Activated B cell treated with CpG ODN at 0.5 μM for 24 hours (primary cell): ENCODE data around the gene ZNF135. TPM values are rescaled to one million over a fixed set of nuclear protein-coding genes. Genes with fewer than 3 reads are reported as not detected.

Source experiments
- ATAC-seq: fragments of 200-7000 bp; cut with Tn5 transposase; one replicate; pipeline ENCODE4 v1.10.0; 2021; ENCODE audit warnings: low read depth, mild to moderate bottlenecking, moderate library complexity
- CTCF ChIA-PET: fragments of 350-600 bp; sonication (Branson Sonifier 250); formaldehyde crosslinking; loops from one replicate; lab custom pipeline; 2021; ENCODE audit warnings: antibody characterized with exemption; lab: Charles Lee
- POLR2A ChIA-PET: fragments of 350-600 bp; sonication (Branson Sonifier 250); formaldehyde crosslinking; loops from one replicate; lab custom pipeline; 2021; ENCODE audit warnings: antibody characterized with exemption; lab: Charles Lee
- DNase-seq: peaks from one replicate; pipeline ENCODE4 v3.0.0; 2022
- H3K27ac Mint-ChIP-seq: one replicate; pipeline ENCODE4 v1.8.0; 2020; ENCODE audit warnings: mixed read lengths
- H3K27me3 Mint-ChIP-seq: one replicate; pipeline ENCODE4 v1.8.0; 2021; ENCODE audit warnings: mixed read lengths
- H3K36me3 Mint-ChIP-seq: one replicate; pipeline ENCODE4 v1.8.0; 2021; ENCODE audit warnings: low read depth, mixed read lengths
- H3K4me1 Mint-ChIP-seq: one replicate; pipeline ENCODE4 v1.8.0; 2021; ENCODE audit warnings: mixed read lengths
- H3K4me3 Mint-ChIP-seq: one replicate; pipeline ENCODE4 v1.8.0; 2020; ENCODE audit warnings: mild to moderate bottlenecking, mixed read lengths
- H3K9me3 Mint-ChIP-seq: one replicate; pipeline ENCODE4 v1.8.0; 2020; ENCODE audit warnings: mixed read lengths
- CTCF ChIP-seq: fragments of 200-600 bp; IDR thresholded peaks from one replicate; pipeline ENCODE4 v1.8.0; 2022; ENCODE audit warnings: antibody characterized with exemption, mild to moderate bottlenecking
- intact Hi-C: fragments of 100-400 bp; cut with micrococcal nuclease; formaldehyde crosslinking; loops from one replicate; pipeline ENCODE4 v1.15.1; 2024
- total RNA-seq: library from RNA; stranded (reverse); gene quantifications from 2 replicates; pipeline ENCODE4 v1.2.3, GENCODE V29; 2022

The ZNF135 gene
- total RNA-seq, 1 donor from 2014 or later: 7.5 TPM

DNA sequence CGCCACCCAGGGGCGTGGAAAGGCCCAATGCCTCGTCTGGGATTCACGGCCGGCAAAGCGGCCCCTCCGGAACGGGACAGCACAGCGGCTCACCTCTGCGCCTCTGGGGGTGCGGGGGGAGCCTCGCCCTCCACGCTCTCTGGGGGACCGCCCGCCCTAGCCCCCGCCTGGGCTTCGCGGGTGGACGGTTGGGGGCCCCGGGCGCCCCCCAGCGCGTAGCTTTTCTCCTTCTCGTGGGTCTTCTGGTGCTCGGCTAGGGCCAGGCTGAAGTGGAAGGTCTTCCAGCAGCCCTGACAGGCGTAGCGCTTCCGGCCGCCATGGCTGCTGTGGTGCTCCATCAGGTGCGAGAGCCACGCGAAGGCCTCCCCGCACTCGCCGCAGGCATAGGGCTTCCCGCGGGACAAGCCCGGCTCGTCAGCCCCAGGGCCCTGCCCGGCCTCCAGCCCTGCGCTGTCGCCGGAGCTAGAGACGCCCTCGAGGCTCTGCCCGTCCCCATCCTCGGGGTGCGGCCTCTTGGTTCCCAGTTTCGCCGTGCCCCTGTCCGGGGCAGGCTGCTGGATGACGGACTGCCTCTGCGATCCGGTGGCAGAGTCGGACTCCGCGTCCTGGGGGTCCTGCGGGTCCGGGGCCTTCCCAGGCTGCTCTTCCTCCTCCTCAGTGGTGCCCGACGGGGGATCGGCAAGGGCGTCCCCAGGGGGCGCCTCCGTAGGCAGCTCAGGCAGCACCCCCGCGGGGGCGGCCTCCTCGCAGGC lies 25.7 kb downstream of the ZNF135 start:
- POLR2A ChIA-PET: no interaction called here

DNA sequence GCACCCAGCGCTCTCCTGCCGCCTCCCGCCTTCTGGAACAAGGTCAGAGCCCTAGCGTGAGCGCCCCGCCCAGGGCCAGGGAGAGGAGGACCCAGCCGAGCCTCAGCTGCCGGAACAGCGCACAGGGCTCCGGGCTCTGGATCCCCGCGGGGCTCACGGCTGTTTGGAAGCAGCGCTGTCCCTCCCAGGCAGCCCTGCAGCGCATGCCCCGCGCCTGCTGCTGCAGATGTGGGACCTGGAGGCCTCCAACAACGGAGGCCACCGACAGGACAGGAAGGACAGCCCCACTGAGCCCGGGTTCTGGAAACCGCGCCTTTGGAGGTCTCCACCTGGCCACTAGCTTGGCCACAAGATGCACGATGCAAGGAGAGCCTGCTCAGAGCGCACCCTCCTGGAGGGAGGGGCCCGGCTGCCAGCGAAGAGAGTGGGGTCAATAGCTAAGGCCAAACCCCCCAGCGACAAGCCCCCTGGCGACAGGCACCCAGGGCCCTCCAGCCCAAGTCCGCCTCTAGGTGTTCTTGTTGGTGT lies 26.3 kb downstream of the ZNF135 start:
- Mint-ChIP-seq H3K9me3 (peaks cover 16% of the 10 kb centered on the region), H3K27me3 (no peaks in the 10 kb centered on the region), H3K4me3 (no peak overlapping the region), H3K4me1 (no peaks in the 10 kb centered on the region), H3K27ac (no peak overlapping the region), H3K36me3 (peaks cover 30% of the 10 kb centered on the region)
- ChIA-PET POLR2A (no interaction called here), CTCF (no interaction called here)
- intact Hi-C loops: no loop called here
- DNase-seq (no peak), ATAC-seq (no peak)
- TF ChIP-seq CTCF: no peak

More for the DNA sequence above, 25.7 kb downstream of the ZNF135 start:
- peaks cover 34% of the 10 kb centered on the region for H3K36me3 Mint-ChIP-seq
- ATAC-seq: no peak
- no peak for TF ChIP-seq CTCF
- H3K4me1 Mint-ChIP-seq: no peaks in the 10 kb centered on the region
- H3K9me3 Mint-ChIP-seq: peaks cover 20% of the 10 kb centered on the region
- H3K27me3 Mint-ChIP-seq: no peaks in the 10 kb centered on the region
- no peak overlapping the region for H3K4me3 Mint-ChIP-seq
- CTCF ChIA-PET: no interaction called here
- DNase-seq: no peak
- no peak overlapping the region for H3K27ac Mint-ChIP-seq
- intact Hi-C loops: no loop called here

DNA sequence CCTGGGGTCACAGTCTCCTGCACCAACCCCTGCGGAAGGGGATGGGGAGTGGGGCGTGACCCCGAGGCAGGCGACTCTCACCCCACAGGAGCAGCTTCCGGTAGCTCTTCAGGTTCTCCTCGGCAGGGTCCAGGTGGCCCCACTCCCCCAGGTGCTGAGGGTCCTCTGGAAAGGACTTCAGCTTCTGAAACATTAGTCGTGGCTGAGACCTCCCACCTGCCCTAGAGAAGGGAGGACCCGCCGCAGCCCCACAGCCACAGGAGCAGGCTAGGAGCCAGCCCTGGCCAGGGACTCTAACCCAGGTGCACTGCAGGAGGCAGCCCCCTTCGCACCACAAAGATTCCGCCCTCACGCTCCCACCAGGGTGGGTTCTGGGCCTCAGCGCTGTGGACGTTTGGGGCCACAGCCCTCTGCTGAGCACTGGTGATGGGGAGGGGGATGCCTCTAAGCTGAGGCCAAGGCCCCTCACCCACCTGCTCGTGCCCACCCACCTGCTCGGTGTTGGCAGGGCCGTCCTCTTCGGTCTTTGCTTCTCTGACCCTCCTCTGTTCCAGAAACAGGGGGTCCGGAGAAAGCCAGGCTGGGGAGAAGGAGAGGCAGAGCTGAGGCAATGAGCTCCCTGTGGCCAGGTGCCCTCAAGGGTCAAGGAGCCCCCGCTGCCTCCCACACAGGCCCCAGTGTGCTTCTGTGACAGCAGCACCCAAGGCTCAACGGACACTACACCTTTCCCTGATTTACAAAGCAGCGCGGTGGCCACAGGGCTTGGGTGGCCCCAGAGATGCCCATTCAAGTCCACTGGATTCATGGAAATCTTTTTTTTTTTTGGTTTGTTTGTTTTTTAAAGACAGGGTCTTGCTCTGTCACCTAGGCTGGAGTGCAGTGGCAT lies 28.0 kb downstream of the ZNF135 start:
- ChIA-PET CTCF (no interaction called here), POLR2A (interaction anchor here (0.6 kb wide), 2 partner anchors 292 to 378 kb away, joined by 4 to 9 read pairs; no protein-coding TSS in a partner anchor)
- Mint-ChIP-seq H3K27me3 (no peaks in the 10 kb centered on the region), H3K36me3 (peaks cover 31% of the 10 kb centered on the region), H3K27ac (no peak overlapping the region), H3K9me3 (peaks cover 9% of the 10 kb centered on the region), H3K4me1 (no peaks in the 10 kb centered on the region), H3K4me3 (no peak overlapping the region)
- no peak for ATAC-seq
- no peak for DNase-seq
- intact Hi-C loops: no loop called here
- TF ChIP-seq CTCF: no peak

- no peak for ATAC-seq
- Mint-ChIP-seq H3K27me3 (no peaks in the 10 kb centered on the region), H3K36me3 (peaks cover 30% of the 10 kb centered on the region), H3K4me1 (no peaks in the 10 kb centered on the region), H3K4me3 (no peak overlapping the region), H3K9me3 (peaks cover 8% of the 10 kb centered on the region), H3K27ac (no peak overlapping the region)
- intact Hi-C loops: no loop called here
- no peak for TF ChIP-seq CTCF
- ChIA-PET CTCF (no interaction called here), POLR2A (no interaction called here)
- DNase-seq: no peak
Observed at GRCh38 chr19:58088521-58089052, 29.5 kb downstream of the ZNF135 start.
